Suppressor macrophage treated with lipopolysaccharide for 1 hour (primary cell): Measurements from ENCODE around the gene AIF1L.

Experiments used
- DNase-seq, 3 donors: peaks; one replicate each; pipeline ENCODE4 v3.0.0-alpha.2; 2020 to 2022

The AIF1L gene

DNA sequence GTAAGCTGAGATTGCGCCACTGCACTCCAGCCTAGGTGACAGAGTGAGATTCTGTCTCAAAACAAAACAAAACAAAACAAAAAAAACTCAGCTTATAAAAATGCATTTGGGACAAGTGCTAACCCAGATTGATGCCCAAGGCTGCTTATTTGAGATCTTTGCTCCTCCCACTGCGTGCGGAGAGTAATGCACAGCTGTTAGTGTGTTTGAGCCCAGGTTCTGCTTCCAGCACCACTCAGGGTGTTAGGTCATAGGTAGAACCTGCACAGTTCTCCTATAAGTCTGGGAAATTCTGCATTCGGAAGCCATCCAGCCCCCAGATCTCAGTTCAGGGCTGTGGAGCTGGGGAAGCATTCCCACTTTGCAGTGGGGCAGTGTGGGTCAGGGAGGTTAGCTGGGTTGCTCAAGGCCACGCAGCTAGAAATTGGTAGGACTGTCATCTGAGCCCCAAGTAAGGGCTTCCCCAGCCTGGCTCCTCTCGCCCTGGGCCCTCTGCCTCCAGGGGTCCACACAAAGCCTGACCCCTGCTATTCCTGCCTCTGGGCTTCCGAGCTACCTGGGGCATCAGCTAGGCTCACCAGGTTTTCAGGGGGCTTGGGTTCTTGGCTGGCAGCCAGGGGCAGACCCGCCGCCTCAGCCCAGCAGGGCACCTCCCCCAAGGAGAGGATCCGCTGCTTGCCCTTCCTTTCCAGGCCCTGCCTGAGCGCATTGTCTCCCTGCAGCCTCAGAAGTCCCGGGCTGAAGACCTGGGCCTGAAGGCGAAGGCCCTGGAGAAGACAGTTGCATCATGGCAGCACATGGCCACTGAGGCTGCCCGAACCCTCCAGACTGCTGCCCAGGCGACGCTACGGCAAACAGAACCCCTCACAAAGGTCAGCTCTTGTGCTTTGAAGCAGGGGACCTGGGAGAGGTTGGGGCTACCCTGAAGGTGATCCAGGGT lies 17.6 kb upstream of the AIF1L start:
- no peak for DNase-seq

DNA sequence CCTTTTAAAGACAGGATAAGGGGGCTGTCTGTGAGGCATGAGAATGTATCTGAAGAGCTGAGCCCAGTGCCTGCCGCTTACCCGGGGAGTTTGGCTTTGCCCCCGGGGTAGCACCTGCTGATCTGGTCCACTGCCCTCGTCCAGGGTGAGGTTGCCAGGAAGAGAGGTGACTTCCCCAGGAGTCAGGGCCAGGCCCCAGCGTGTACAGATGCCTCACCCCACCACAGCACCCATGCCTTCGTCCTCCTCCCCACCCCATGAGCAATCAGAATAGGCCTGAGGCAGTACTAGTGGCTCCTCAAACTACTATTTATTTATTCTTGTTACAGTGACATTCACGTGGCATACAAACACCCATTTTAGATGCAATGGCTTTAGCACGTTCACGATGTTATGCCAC lies 15.7 kb upstream of the AIF1L start:
- no peak for DNase-seq

DNA sequence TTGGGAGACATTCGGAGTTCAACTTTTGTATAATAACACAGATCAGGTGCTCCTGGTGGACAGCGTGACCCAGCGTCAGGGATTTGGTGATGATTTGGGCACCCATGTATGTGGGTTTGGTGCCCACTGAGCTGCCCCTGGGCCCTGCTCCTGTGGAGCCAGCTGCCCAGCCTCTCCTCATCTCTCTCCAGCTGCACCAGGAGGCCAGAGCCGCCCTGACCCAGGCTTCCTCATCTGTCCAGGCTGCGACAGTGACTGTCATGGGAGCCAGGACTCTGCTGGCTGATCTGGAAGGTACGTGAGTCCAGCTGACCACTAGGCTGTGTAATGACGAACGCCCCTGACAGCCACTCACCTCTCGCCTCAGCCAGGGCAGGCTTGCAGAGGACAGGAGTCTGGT lies 14.5 kb upstream of the AIF1L start:
- DNase-seq: no peak

DNA sequence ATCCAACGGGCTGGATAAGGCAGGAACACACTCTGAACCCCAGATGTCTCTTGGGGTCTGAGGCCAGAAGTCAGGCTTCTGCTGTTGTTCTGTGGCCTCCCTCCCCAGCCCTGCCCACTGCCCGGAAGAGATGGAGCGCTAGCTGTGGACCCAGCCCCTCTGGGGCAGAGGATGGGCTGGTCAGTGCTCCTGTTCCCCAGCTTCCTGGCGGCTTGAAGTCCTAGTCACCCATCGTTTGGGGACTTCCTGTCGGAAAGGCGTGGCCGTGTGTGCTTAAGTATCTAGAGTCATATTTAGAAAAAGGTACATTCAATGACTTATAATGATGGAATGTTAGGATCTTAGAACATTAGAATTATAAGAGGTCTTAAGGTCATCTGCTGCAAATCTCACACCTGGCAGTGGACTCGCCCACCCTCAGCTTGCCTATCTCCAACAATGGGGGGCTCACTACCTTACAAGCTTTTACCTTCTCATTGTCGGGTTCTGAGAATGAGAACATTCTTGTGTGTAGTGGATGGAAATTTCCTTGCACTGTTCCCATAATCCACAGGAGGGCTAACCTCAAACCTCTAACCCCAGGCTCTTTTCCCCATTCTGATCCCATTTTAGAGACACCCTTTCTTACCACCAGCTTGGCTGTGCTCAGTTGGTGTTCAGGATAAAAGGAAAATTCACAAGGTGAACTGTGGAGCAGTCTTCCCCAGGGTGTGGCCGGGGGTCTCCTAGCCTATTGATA lies 13.4 kb upstream of the AIF1L start:
- no peak for DNase-seq

DNA sequence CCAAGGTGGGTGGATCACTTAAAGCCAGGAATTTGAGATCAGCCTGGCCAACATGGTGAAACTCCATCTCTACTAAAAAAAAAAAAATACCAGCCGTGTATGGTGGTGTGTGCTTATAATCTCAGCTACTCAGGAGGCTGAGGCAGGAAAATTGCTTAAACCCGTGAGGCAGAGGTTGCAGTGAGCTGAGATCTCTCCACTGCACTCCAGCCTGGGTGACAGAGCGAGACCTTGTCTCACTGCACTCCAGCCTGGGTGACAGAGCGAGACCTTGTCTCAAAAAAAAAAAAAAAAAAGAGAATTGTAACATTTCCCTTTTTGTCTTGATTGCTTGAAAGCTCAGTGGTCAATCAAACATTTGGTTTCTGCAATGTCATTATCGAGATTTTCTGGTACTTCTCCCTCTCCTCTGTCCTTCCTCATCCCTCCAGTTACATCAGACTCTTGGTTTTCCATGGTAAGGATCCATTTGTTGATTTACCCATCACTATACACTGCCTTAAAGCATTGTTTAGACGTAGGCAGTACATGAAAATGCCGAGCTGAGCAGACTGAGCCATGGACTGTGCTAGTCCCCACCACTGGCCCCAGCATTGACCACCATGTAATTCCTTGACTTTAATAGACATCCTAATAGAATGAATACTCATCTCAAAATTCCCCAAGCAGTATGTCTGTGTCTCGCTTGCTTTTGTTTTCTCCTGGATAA lies 11.5 kb upstream of the AIF1L start:
- no peak for DNase-seq

DNA sequence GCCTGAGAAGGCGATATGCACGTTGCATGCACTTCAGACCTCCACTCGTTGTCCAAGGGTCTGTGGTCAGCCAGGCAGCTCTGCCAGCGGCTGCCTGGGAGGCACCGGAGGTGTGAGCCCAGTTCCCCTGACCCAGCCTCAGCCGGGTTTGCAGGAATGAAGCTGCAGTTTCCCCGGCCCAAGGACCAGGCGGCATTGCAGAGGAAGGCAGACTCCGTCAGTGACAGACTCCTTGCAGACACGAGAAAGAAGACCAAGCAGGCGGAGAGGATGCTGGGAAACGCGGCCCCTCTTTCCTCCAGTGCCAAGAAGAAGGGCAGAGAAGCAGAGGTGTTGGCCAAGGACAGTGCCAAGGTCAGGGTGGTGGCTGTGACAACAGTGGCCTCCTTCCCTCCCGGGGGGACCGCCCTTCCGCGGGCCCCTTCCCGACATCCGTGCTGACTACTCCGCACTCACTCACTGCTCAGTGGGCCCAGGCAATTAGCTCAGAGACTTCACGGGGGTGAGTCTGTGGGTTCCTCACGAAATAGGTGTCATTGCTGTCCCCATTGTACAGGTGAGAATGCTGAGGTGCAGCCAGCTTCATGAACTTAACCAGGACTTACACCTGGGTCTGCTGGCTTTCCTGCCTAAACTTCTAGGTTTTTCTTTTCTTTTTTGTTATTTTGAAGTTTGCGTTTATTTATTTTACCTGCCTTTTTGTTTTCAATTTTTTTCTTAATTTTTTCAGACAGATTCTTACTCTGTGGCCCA lies 10.8 kb upstream of the AIF1L start:
- no peak for DNase-seq

DNA sequence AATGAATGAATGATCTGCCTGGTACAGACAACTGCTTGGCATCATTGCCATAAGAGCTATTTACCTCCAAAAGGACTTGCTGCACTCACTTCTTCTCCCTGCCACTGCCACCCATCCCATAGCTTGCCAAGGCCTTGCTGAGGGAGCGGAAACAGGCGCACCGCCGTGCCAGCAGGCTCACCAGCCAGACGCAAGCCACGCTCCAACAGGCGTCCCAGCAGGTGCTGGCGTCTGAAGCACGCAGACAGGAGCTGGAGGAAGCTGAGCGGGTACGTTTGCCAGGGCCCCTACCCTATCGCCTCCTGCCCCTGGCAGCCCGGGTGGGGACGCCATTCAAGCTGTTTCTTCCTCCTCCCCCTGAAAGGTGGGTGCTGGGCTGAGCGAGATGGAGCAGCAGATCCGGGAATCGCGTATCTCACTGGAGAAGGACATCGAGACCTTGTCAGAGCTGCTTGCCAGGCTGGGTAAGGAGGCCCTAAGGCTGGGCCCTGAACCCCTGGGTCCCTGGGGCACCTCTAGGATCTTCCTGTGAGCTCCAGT lies 8.9 kb upstream of the AIF1L start:
- DNase-seq: no peak

DNA sequence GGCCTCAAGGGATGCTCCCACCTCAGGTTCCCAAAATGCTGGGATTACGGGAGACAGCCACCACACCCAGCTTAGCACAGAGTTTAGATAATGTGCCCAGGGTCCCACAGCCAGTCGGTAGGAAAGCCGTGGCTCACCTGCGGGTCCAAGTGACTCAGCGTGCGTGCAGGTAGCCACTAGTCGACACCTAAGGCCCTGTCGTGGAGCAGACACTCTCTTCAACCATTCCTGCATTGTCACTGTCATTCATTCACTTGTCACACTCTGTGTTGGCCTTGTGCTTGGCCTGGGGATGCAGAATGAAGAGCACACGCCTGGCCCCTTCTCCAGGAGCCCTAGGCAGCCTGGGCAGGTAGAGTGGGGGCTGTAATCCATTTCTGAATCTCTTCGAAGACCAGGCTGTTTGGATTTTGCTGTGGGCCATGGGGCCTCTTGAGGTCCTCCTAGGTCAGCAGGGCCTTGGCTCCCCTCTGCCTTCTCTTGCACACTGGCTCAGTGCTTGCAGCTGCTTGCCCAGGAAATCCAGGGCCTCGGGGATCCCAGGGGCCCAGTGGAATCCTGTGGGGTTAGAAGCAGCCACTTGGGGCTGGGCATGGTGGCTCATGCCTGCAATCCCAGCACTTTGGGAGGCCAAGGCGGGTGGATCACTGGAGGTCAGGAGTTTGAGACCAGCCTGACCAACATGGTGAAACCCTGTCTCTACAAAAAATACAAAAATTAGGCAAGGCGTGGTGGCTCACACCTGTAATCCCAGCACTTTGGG lies 6.1 kb upstream of the AIF1L start:
- no peak for DNase-seq

DNA sequence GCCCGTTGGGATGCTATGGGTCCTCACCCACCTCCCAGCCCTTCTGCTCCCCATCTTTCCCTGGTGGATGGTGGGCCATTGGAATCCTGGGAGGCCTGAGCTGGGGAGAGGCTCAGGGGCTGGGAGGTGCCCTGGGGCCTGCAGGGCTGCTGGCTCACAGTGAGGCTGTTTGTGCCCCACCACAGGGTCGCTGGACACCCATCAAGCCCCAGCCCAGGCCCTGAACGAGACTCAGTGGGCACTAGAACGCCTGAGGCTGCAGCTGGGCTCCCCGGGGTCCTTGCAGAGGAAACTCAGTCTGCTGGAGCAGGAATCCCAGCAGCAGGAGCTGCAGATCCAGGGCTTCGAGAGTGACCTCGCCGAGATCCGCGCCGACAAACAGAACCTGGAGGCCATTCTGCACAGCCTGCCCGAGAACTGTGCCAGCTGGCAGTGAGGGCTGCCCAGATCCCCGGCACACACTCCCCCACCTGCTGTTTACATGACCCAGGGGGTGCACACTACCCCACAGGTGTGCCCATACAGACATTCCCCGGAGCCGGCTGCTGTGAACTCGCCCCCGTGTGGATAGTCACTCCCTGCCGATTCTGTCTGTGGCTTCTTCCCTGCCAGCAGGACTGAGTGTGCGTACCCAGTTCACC lies 4.9 kb upstream of the AIF1L start:
- no peak for DNase-seq

DNA sequence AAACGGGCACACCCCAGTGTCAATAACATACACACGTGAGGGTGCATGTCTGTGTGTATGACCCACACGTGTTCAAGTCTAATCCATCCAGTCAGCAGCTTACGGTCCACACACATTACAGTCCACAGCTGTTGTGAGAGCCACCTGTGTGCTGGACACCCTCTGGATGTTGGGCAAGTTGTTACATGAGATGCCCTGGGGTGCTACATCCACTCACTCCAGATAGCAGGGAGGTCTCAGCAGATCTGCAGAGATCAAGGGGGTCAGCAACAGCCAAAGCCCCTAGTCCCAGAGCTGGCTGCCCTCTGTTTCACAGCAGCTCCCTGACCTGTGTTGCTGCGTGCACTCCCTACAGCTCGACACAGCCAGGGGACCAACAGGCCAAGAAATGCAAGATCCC lies 4.3 kb upstream of the AIF1L start:
- DNase-seq: no peak

DNA sequence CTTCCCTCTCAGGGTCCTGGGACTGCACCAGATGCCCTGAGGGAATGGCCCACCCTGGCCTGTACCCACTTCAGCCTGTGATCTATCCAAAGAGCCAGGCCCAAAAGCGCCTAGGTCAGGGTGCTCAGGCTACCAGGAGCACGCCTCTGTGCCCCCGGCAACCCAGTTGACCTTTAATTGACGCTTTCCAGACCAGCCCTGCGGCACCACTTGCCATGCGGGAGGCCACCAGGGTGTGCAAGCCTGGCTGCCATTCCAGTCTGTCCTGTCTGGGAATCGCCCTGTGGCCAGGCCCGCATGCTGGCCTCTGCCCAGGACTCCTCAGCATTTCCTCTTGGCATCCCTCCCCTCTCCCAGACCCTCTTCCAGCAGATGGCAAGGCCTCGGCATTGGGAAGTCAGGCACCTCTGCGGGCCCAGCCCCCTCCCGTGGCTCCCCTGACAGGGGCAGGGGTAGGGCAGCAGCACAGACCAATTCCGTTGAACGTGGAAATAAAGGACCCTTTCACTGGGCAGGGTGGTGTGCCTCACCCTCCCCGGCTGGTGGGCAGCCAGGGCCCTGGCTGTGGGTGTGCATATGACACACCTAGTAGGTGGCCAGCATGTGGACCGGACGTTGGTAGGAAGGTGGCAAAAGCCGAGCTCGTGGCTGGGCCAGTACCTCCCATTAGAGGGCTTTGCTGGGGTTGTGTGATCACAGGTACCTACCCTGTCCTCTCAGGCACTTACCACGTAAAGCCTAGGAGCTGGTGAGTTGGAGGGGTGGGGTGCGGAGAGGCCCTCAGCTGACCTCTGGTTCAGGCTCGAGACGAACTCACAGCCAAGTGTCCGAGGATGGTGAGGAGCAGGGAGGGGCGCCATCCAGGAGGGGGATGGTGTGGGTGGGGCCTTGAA lies 3.5 kb upstream of the AIF1L start:
- no peak for DNase-seq

DNA sequence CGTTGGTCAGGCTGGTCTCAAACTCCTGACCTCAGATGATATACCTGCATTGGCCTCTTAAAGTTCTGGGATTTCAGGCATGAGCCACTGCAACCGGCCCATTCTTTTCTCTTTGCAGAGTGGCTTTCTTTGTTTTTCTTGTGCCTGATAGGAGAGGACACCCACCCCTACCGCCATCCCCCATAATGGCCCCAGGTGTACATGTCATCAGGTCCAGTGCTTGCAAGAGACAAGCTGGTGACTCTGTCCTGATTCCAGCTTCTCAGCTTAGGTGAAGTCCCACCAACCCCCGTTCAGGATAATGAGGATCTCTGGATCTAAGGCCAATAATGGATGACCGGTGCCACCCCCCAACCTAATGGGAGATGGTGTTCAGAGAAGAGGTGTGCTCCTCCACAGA lies 2.3 kb upstream of the AIF1L start:
- no peak for DNase-seq

DNA sequence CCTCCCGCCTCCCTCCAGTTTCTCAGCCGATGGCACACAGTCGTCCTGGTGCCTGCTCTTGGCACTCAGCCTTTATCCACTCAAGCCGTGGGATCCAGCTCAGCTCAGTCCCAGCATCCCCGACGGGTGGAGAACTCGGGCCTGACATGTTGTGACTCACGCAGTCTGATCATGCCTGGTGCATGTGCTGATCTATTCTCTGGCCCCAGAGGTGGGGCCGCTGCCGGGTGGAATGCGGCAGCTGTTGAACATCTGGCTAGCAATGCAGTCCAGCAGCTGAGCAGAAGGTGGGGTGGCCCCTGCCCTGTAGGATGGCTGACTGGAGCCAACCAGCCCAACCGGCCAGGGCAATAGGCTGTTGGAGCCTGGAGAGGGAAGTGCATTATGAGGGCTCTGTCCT lies 1.7 kb upstream of the AIF1L start:
- DNase-seq: no peak

DNA sequence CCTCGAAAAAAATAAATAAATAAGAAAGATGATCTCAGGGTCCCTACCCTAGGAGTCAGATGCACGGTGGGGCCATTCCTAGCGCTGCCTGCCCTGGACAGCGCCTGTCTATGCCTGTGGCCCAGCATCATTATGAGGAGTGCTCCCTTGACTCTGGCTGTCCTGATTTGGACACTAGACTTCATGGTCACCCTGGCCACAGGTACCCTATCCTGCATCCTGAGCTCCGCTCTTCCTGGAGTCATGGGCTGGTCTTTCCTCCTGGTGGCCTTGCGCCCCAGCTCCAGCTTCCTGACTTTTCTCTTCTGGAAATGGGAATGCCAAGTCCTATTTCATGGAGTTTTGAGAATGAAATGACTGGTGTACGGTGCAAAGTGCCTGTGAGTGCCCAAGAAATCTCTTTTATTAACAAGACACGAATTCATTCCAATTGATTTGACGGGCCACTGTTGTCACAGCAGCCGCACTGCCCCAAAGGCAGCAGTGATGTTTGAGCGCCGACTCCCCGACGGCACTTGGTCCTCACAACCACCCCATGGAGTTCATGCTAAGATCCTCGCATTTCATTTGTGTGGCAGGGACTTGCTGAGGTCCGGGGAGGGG lies 564 bp upstream of the AIF1L start:
- no peak for DNase-seq

DNA sequence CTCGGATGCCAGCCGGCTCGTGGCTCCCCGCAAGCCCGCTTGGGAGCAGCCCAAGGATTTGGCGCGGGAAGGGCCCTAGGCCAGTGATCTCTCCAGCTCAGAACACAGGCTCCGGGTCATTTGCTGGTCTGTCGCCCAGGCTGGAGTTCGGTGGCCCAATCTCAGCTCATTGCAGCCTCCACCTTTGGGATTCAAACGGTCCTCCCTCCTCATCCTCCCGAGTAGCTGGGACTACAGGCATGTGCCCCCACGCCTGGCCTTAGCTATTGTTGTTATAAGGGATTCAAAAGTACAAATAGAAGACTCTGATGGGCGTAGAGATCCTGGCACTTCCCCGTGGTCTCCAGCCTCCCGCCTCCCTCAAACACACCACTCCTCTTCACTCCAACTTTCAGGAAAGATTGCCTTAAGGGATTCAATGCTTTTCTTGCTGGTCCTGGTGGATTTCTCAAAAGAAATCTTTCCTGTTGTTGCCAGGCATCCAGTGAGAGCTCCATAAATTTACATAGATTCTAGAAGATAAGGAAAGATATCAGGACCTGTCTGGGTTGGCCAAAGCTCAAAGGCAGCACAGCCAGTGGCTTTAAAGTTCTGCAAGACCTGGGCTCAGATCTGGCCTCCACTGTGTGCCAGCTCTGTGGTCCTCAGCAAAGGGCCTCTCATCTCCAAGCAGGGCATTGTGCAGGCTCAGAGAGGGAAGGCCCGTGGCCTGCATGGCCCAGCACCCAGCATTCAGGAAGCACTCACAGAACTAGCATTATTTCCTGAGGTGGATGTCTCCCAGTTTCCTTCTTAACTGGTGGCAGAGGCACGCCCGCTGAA lies 1.0 kb downstream of the AIF1L start:
- no peak for DNase-seq

DNA sequence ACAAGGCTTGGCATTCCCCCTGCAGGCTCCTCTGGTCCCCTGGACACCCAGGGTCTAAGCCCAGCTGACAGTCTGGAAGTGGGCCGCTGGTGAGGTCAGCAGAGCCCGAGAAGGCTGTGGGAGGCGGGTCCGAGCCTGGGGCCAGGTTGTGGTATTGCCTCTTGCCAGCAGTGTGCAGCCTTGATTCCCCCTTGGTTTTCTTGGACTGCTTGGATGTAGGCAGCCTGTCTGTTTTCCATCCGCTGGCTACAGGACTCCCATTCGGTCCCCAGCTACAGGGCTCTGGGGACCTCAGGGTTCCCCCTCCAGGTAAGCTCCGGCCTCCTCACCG lies 1.6 kb downstream of the AIF1L start:
- DNase-seq: no peak

DNA sequence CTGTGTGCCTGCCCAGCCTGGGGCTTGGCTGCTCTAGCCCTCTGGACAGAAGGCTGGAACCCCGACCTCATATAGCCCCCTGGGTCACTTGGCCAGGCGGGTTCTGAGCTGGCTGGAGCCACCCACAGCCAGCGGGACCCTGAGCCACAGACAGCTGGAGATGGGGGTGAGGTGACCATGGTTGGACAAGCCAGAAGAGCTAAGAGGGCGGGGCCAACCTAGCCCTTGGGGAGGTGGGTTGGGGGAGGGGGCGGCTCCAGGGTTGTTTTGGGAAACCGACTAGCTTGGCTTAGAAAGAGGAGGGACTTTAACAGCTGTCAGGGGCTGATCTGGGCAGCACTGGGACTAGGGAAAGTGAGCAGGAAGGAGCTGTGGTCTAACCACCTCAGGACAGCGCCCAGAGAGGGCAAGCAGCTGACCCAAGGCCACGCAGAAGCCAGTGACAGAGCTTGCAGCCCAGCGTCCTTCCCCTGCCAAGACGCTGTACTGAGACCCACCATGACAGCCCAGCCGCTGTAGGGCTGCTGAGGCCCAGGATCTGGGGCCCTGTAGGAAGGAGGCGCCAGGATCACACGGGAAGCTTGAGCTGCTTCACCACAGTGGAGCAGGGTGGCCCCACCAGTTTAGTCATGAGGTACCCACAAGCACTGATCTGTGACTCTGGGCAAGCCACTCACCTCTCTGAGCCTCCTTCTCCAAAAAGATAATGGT lies 2.2 kb downstream of the AIF1L start:
- no peak for DNase-seq

DNA sequence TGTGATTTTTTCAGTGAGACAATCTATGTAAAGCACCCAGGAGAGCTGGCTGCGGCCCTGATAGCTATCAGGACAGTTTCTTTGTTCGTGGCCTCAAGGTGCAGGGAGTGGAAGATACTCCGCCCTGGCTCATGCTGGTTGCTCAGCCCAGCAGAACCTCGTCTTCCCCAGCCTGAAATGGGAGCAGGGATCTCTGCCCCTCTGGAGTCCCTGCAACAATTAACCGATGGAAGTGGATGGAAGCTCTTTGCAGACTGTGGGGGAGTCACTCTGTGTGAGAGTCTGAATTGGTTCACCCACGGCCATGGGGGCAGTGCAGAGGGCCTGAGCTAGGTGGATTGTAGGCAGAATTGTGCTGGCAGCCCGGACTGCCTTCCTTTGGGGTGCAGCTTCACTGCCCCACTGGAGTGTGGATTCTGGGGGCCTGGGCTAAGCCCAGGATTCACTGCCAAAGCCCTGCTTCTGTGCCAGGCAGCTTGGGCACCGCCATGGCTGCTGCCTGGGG lies 2.8 kb downstream of the AIF1L start:
- no peak for DNase-seq
